OCI-LY7 (cell line): ENCODE data around the gene BARX2. TPM values are rescaled to one million over a fixed set of nuclear protein-coding genes. Genes with fewer than 3 reads are reported as not detected.
A peak's percentile ranks its signal among the peaks of the same experiment; 100 is the strongest.

Source experiments
- BruUV-seq: library from RNA; stranded (reverse); fragments of 400-500 nt; replicated peaks from 2 replicates; lab custom pipeline; 2021; lab: Mats Ljungman, UMichigan
- CTCF ChIA-PET: fragments of 300-600 bp; sonication (Branson Sonifier 250); formaldehyde crosslinking; loops from one replicate; lab custom pipeline; 2022; ENCODE audit warnings: antibody characterized with exemption; ENCODE audit not compliant: unreplicated experiment; lab: Charles Lee
- POLR2A ChIA-PET: fragments of 300-600 bp; sonication (Branson Sonifier 250); formaldehyde crosslinking; loops from one replicate; lab custom pipeline; 2022; ENCODE audit warnings: antibody characterized with exemption; lab: Charles Lee
- DNase-seq: peaks from one replicate; pipeline ENCODE4 v3.0.0-alpha.2; 2015; ENCODE audit warnings: low spot score
- H2AFZ ChIP-seq: fragments of 200-600 bp; sonication (generic), shearing (Covaris generic); 2 replicates; pipeline ENCODE4 v1.6.1; 2014; ENCODE audit warnings: mild to moderate bottlenecking, antibody characterized with exemption, low read length, moderate library complexity
- H3K27ac ChIP-seq: fragments of 200-600 bp; sonication (generic); 2 replicates; pipeline ENCODE4 v1.5.1; 2014; ENCODE audit warnings: mixed run types, low read depth, mild to moderate bottlenecking, moderate library complexity, low read length, inconsistent platforms; ENCODE audit not compliant: poor library complexity, severe bottlenecking
- H3K36me3 ChIP-seq: fragments of 200-600 bp; sonication (generic); 2 replicates; pipeline ENCODE4 v1.6.1; 2014; ENCODE audit warnings: mild to moderate bottlenecking, antibody characterized with exemption, low read length, moderate library complexity, mixed read lengths; ENCODE audit not compliant: insufficient read depth
- H3K4me1 ChIP-seq: fragments of 200-600 bp; sonication (generic); 2 replicates; pipeline ENCODE4 v1.5.1; 2014; ENCODE audit warnings: mild to moderate bottlenecking, low read length; ENCODE audit not compliant: insufficient read depth, poor library complexity, severe bottlenecking
- H3K4me2 ChIP-seq: fragments of 200-600 bp; sonication (generic); 2 replicates; pipeline ENCODE4 v1.6.1; 2014; ENCODE audit warnings: mild to moderate bottlenecking, low read length
- H3K4me3 ChIP-seq: fragments of 200-600 bp; sonication (generic); 2 replicates; pipeline ENCODE4 v1.5.1; 2014; ENCODE audit warnings: mild to moderate bottlenecking, low read depth, low read length; ENCODE audit not compliant: poor library complexity, severe bottlenecking
- H3K79me2 ChIP-seq: fragments of 200-600 bp; sonication (generic); 2 replicates; pipeline ENCODE4 v1.6.1; 2016; ENCODE audit warnings: low read depth, mild to moderate bottlenecking, low read length, moderate library complexity, mixed read lengths; ENCODE audit not compliant: insufficient read depth
- H3K9me2 ChIP-seq: fragments of 200-600 bp; sonication (generic); 2 replicates; pipeline ENCODE4 v1.6.1; 2016; ENCODE audit warnings: mild to moderate bottlenecking, low read length, mixed read lengths; ENCODE audit not compliant: insufficient read depth
- H3K9me3 ChIP-seq: fragments of 200-600 bp; sonication (generic); 2 replicates; pipeline ENCODE4 v1.6.1; 2014; ENCODE audit warnings: mild to moderate bottlenecking, mixed run types, low read length, mixed read lengths
- H4K20me1 ChIP-seq: fragments of 200-600 bp; sonication (generic); 2 replicates; pipeline ENCODE4 v1.6.1; 2014; ENCODE audit warnings: mild to moderate bottlenecking, antibody characterized with exemption, low read length, moderate library complexity, mixed read lengths; ENCODE audit not compliant: insufficient read depth
- CTCF ChIP-seq: fragments of 200-600 bp; sonication (generic); conservative IDR thresholded peaks from 2 replicates; pipeline ENCODE4 v1.5.1; 2014; ENCODE audit warnings: mild to moderate bottlenecking, antibody characterized with exemption, low read length, moderate library complexity, mixed read lengths
- EZH2phosphoT487 ChIP-seq: fragments of 200-600 bp; sonication (generic); IDR thresholded peaks from 2 replicates; pipeline ENCODE4 v1.6.1; 2018; ENCODE audit warnings: low read depth, borderline replicate concordance, mild to moderate bottlenecking, mixed run types, antibody characterized with exemption, low read length, moderate library complexity, mixed read lengths
- intact Hi-C: fragments of 100-400 bp; cut with micrococcal nuclease; formaldehyde crosslinking; loops from one replicate; pipeline ENCODE4 v1.10.0; 2022; ENCODE audit not compliant: unreplicated experiment
- total RNA-seq, 2 experiments: library from RNA; depleted of rRNA in 1 of 2; stranded (reverse); fragments of >200 nt in 1 of 2; shearing (Covaris generic) in 1 of 2; gene quantifications; 2 replicates each; pipeline ENCODE4 v1.2.3, GENCODE V29; 2014 to 2022

Gene BARX2
- total RNA-seq, 2 experiments from 2014 or later = 0.06 to 0.23 TPM

- H4K20me1 ChIP-seq = no peaks in the 10 kb centered on the region
- ChIA-PET CTCF (no interaction called here), POLR2A (interaction anchor here (0.9 kb wide), 1 partner anchor 208 kb away, joined by 3 read pairs; no protein-coding TSS in a partner anchor)
- no peak for DNase-seq
- intact Hi-C loops = loop anchor here (5.0 to 10.0 kb wide), 2 partner anchors 235 to 338 kb away; no protein-coding TSS in a partner anchor
- TF ChIP-seq CTCF (no peak), EZH2phosphoT487 (no peak)
- no TSS peak for BruUV-seq
- no peaks in the 10 kb centered on the region for H3K4me1 ChIP-seq
- H3K9me3 ChIP-seq = no peaks in the 10 kb centered on the region
- H2AFZ ChIP-seq = no peak overlapping the region
- no peaks in the 10 kb centered on the region for H3K79me2 ChIP-seq
- H3K4me3 ChIP-seq = no peak overlapping the region
- no peak overlapping the region for H3K27ac ChIP-seq
- H3K36me3 ChIP-seq = no peaks in the 10 kb centered on the region
- no peaks in the 10 kb centered on the region for H3K9me2 ChIP-seq
- H3K4me2 ChIP-seq = no peak overlapping the region
Observed at GRCh38 chr11:129359748-129360147, 15.9 kb upstream of the BARX2 start.

GRCh38 chr11:129364143-129364654 is 11.4 kb upstream of the BARX2 start:
- ChIA-PET CTCF (no interaction called here), POLR2A (no interaction called here)
- Histone ChIP-seq H3K36me3 (no peaks in the 10 kb centered on the region), H3K4me3 (no peak overlapping the region), H3K9me3 (no peaks in the 10 kb centered on the region), H3K4me1 (no peaks in the 10 kb centered on the region), H3K4me2 (no peak overlapping the region), H2AFZ (no peak overlapping the region), H3K27ac (no peak overlapping the region), H3K9me2 (no peaks in the 10 kb centered on the region), H4K20me1 (no peaks in the 10 kb centered on the region), H3K79me2 (no peaks in the 10 kb centered on the region)
- intact Hi-C loops = loop anchor here (1.0 to 10.0 kb wide), 3 partner anchors 231 to 387 kb away; no protein-coding TSS in a partner anchor
- peak; percentile 75 for DNase-seq
- BruUV-seq = no TSS peak
- TF ChIP-seq CTCF = peak; percentile 94
- no peak for TF ChIP-seq EZH2phosphoT487

GRCh38 chr11:129365816-129366215 is 9.8 kb upstream of the BARX2 start:
- H3K4me2 ChIP-seq = no peak overlapping the region
- intact Hi-C loops = loop anchor here (10.0 kb wide), 1 partner anchor 229 kb away; no protein-coding TSS in a partner anchor
- POLR2A ChIA-PET = no interaction called here

More at GRCh38 chr11:129365816-129366215, 9.8 kb upstream of the BARX2 start:
- Histone ChIP-seq H3K4me1 (no peaks in the 10 kb centered on the region), H3K9me2 (no peaks in the 10 kb centered on the region), H3K79me2 (no peaks in the 10 kb centered on the region), H3K4me3 (no peak overlapping the region), H2AFZ (no peak overlapping the region), H4K20me1 (no peaks in the 10 kb centered on the region), H3K27ac (no peak overlapping the region), H3K9me3 (no peaks in the 10 kb centered on the region), H3K36me3 (no peaks in the 10 kb centered on the region)
- TF ChIP-seq CTCF (no peak), EZH2phosphoT487 (no peak)
- CTCF ChIA-PET = no interaction called here
- DNase-seq = no peak
- no TSS peak for BruUV-seq
